NCI-H748 treated with DMSO at 0.1 percent for 48 hours (cell line): ENCODE measurements around the gene C10orf95.

Experiments used
- DNase-seq: peaks from one replicate; lab custom pipeline; 2025; lab: John Stamatoyannopoulos, UW

C10orf95 gene

DNA sequence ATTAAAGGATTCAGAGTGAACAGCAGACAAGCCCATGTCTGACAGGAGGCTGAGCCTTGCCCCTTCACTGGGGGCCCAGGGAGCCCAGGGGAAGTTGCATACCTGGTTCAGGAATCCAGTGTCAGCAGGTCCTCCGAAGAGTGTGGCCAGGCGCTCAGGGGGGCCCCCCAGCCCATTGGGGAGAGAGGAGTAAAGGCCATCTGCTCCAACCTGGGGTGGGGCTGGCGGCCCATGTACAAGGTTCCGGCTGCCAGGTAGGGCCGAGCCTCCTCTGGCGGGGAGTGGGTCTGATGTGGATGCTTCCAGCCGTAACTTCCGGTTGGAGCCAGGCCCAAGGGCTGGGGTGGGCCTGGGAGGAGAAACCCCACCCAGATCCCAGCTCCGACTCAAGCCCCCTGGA is 35.1 kb downstream of the C10orf95 start:
- no peak for DNase-seq

DNA sequence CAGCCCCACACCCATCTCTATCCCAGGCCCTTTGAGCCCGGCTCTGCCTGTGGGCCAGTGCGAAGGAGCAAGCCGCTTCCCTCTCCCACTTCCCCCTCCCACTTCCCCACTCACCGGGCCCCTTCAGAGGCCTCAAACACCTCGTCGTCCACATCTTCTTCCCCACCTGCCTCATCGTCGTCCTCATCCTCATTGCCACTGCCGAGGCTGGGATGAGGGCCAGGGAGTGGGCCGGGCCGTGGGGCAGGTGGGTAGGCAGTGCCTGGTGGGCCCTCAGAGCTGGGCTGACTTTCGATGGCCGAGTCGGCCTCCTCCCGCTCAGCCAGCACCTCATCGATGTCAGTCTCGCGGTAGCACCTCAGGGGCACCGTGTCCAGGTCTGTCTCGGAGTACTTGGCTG is 36.6 kb downstream of the C10orf95 start:
- no peak for DNase-seq

DNA sequence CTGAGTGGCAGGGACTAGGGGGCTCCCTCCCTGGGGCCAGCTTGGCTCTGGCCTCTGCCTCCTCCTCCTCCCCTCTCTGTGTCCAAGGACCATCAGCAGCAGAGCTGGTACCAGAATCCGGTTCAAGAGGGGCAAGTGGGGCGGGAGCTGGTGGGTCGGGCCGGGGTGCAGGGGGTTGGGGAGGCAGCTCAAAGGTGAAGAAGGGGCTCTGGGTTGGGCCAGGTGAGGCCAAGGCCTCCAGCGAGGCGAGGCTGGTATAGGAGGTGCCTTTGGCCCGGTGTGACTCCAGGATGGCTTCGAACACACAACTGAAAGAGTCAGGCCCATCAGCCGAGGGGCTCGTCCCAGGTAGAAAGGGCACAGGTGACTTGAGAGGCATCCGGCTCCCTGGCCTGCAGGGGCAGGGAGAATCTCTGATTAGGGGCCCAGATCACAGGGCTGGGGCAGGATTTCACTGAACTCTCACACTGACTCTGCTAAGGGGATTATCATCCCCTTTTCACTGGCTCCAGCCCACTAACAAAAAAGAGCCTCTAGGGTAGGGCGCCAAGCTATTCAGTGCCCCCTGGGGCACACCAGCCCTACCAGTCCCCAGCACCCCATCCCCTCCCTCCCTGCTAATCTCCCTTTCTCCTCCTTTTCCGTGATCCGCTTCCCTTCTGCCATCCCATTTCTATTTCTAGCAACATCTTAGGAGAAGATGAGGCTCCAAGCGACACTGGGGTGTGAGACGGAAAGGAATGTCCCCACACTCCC is 37.4 kb downstream of the C10orf95 start:
- DNase-seq, result no peak

DNA sequence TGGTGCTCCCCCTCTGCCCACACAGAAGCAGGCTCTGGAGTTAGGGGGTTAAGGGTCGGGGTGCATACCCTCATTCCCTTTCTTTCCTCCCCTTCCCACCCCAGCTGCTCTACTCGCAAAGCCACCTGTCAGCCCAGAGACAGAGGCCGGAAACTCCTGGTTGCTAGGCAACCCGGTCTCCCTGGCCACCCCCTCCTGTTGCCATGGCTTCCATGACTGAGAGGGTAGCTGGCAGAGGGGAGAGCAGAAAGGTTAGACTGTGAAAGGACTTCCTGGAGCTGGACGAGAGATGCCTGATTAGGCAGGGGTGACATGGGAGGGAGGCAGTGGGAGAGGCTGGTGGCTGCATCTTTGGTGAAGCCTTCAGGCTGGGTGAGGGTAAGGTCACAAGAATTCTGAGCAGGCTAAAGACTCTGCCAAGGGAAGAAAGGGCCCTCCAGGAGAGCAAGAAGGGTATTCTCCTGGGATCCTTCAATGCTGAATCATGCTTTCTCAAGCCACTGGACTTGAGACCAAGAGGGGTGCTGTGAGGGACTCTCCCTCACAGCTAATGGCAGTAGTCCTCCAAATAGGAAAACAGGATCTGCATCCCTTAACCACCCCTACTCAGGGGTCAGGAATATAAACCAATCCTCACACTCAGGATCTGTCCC is 38.2 kb downstream of the C10orf95 start:
- peak; percentile 71 for DNase-seq

DNA sequence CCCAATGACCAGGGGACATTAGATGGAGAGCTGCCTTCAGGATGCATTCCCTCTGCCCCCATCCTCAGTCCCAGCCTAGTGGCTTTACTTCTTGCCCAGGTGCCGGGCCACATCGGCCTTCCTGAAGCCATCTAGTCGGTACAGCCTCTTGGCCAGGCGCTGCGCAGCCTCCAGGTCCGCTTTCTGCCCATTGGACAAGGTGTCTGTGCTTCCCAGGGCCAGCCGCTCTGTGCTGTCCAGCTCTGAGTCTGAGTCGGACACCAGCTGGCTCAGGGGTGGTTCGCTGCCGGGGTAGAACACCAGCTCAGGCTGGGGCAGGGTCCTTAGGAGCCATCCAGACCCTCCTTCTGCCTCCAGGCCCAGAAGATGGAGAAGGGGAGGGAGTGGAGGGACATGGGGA is 39.0 kb downstream of the C10orf95 start:
- DNase-seq, result no peak

DNA sequence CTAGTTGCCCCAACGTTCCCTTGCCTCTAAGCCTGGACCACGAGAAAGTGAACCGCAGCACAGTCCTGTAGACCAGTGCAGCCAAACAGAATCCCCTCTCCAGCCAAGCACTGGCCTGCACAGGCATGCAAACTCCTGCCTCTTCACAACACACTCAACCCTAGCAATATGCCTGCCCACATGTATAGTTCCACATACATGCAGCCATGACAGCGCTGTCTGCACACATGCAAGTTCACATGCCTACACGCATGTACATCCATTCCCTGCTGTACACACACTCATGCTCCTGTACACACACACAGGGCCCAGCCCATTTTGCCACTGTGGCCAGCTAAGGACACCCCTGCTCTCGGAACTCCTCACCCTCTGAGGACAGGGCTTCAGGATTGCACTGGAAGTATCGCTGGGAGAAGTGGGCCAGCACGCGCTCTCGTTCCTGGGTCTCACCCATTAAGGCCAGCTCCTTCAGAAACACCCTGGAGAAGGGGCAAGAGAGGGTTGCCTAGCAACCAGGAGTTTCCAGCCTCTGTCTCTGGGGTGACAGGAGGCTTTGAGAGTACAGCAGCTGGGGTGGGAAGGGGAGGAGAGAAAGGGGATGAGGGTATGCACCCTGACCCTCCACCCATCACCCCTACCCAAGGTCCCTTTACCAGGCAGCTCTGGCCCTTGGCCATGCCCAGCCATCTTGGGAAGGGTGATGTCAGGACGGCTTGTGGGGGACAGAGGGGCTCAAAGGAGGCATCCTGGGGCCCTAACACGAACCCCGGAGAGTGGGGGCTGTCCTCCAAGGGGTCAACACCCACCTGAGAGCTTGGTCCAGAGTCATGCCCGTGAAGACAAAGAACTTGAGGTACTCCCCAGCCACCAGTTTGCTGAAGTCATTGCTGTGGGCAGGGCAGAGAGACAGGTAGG is 39.7 kb downstream of the C10orf95 start:
- DNase-seq, result no peak

DNA sequence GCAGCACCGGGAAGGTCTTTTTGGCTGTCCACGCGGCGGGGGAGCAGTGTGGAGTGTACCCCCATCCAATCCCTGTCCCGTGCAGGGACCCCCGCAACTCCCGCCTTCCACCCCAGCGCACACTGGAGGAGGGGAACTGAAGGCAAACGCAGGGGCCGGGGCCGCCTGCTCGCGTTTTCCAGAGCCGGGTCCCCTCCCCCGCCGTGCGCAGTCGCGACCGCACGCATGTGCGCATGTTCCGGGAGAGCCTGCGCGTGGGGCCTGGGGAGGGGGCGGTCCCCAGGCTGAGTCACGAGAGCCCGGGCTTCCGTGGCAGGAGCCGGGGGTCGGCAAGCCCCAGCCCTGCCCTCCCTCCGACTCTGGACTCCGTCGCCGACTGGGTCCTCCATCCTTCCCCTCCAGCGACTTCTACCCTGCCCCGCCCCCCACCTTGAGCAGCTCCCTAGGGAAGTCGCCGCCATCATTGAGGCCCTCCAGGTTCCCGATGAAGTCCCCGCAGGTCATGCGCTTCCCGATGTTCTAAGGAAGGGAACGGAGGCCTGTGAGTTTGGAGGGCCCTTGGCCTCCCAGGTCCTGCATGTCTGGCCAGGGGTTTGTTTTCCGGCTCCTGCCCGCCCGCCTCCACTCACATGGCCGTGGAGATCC is 40.8 kb downstream of the C10orf95 start:
- no peak for DNase-seq

DNA sequence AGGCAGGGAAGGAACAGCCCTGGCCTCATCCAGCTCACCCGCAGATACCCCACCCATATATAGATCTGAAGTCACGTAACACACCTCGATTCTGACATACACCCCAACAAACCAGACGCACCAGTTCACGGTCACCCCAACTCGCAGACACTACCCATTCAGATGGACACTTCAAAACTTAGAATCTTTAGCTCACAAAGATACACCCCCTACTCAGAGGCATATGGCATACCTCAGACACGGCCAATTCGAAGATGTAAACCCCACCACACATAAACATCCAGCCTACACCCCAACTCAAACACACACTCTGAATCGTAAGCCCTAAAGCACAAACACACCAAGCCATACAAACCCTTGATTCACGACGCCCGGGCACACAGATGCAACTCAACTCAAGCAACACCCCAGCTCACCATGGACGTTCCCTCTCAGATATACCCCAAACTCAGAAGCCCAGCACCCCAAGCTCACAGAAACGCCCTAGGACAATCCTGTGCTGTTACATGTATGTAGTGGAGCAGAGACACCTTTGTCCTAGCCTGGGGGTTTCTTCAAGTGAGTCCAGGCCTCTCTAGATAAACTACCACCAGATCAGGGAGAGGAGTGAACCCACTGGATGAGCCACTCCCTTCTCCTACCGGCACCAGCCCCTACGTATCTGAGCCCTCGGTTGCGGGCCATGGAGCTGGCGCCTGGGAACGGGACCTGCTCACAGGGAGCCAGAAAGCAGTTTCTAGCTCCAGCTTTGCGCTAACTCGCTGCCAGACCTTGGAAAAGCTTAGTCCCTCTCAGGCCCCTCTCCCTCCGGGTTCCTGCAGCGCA is 41.5 kb downstream of the C10orf95 start:
- DNase-seq, result no peak

DNA sequence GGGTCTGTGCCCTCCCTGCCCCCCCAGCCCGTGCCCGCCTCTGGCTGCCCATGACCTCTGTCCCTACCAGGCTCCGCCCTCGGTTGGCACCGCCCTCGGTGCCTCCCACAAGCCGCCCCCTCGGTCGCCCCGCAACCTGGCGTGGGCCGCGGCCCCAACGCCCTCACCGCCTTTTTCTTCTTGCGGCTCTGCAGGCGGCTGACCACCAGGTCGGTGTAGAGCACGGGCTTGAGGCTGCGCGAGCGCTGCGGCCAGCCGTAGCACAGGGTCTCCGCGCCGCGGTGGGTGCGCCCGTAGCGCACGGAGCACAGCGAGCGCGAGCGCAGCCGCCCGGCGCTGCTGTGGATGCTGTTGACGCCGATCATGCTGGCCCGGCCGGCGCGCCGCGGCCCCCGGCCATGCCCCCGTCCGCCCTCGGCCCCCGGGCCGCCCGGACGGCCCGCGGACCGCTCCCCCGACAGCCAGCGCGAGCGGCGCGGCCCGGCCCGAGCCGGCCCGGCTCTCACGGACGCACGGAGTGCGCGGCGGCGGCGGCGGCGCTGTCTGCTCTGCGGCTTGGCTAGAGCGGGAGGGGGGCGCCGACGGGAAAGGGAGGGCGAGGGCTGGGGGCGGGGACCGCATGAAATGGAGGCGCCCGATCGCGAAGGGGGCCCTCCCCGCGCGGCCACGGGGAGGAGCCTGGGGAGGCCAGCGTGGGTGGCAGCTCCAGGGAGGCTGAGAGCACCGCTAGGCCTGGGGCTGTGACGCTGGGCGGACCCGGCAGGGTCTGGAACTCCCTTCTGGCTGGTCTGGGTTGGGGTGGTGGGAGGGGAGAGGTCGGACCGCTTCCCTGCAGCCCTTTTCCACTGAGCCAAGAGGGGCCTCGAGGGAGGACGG is 42.4 kb downstream of the C10orf95 start:
- no peak for DNase-seq

DNA sequence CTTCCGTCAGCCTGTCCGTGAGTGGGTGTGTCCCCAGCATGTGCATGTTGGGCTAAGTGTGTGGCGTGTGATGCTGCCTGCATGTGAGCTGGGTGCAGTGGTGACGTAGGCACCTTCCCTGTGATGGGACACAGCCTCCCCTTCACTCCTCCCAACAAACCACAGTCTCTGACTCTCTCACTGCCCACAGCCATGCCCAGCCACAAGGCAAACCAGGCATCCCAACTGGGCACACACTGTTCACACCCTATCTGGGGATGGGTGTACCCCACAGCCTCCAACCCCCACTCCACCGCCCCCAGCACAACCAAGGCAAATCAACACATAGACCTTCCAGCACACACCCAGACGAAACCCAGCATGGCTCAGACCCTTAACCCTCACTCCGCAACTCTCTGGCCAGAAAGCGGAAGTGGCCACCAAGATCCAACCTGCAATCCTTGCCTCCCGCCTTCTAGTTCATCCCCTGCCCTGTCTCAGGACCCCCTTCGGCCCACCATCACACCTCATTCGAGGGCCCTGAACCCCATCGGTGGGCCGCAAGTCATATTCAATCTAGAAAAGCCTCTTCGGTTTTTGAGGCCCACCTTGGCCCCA is 43.1 kb downstream of the C10orf95 start:
- no peak for DNase-seq

DNA sequence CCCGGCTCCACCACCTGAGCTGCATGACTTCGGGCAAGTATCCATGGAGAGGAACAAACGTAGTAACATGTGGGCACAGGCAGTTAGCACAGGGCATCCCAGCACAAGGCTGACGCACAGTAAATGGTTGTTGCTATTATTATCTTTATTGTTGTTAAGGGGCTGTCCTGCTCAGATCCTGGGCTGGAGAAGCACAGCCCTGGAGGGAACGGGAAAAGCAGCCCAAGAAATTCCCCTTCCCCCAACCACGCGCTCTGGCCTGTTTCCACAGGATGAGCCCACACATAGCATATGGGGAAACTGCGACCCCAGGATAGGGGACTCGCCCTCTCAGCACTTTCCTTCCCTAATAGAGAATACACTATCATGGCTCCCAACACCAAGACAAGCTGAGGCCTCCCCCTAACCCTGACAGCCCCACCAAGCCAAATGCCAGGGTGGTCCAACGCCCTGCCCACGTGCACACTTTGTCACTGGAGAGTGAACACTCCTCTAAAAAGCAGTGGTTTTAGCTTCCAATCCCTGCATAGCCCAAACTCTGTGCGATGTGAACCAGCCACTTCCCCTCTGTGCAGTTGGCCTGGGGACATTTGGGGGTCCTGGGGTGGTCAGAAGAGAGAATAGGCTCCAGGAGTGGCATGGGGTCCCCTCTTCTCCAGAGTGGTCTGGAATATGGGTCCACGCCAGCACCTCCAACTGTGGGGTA is 43.8 kb downstream of the C10orf95 start:
- no peak for DNase-seq

DNA sequence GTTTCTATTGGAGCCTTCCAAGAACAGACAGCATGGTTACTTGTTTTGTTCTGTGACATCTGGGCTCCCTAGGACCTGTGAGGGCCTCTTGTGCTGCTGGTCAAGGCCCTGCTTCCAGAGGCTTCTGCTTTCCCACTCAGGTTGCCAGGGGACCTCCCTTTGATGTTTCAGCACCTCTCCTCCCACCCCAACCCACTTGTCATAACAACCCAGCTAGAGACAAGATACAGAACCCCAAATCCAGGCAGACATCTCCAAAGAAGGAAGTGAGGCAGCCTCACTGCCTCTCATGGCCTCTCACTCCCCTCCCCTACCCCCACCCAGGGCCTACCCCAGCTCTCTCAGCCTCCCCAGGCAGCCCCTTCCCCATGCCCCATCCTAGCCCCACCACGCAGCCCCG is 44.5 kb downstream of the C10orf95 start:
- DNase-seq, result no peak

DNA sequence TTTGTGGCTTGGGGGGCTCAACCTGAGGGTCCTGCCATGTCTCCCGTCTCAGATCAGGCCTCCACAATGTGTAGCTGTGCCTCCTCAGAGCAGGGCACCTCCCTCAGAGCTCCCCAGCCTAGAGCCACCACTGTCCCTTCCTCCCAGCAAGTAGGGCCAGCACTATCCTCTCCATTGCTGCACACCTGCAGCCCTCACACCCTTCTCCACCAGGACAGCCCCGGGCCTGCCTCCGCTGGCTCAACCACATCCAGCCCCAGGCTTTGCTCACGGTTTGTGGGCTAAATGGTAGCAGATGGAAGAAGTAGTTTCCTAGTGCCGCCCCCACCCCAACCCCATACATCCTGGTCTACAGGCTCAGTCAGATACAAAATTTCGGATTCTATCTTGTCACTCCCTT is 45.7 kb downstream of the C10orf95 start:
- no peak for DNase-seq

DNA sequence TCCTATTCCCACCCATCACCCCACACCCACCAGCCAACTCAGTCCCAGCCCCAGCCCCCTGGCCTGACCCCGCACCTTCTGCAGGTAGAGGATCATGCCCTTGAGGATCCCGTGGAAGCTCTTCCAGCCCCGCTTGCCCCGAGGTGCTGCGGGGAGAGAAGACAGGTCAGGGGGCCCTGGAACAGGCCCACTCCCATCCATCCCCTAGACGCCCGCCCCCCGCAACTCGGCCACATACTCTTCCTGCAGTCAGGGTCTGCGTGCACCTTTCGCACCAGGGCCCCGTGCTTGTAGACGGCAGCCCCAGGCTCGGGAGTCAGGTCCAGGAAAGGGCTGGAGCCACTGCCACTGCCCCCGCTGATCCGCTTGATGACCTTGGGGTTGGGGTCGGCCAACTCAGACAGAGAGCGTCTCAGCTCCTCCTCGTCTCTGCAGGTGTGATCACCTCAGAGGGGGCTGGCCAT is 46.2 kb downstream of the C10orf95 start:
- DNase-seq, result no peak

DNA sequence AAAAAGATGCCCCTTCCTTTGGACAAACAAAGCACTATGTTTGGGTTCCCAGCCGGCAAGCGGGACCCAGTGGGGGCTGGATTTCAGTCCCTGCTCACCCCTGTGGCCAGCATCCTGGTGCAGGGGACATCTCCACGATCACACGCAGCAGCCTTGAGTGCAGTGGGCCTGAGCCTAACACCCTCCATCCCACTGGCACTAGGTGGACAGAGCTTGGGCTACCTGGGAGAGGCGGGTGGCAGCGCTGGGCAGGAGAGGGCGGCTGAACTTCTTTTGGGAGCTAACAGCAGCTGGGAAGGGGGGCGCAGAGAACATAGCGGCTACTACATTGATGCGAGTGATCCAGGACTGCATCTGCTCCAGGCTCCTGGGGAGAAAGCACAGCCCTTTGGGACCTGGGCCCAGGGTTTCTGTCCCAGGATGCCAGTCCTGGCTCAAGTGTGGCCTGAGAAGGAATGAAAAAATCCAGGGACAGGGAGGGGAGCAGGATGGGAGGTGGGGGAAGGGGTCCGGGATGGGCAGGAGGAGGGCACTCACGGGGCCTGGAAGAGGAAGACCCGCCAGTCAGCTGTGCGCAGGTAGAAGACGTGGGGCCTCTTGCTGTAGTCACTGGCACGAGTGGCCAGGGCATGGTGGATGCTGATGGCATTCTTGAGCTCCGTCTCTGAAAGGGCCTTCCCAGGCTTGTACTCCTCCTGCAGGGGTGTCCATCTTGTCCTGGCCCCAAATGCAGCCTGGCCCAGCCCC is 46.8 kb downstream of the C10orf95 start:
- DNase-seq, result no peak

DNA sequence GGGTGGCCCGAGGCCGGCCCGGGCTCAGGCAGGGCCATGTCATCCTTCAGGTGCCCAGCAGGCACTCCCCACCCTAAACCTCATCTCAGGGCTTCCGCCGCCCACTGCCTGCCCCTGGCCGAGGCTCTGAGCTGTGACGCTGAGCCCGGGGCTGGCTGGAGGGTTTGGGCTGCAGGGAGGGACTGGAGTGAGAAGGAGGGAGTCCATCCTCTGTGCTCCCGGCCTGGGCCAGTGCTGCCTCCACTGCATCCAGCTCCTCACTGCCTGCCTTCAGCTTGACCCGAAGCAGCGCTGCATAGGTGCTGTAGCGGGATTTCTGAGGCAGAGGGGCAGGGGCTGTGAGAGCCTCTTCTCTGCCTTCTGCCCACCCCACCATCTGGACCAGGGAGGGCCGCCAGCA is 48.2 kb downstream of the C10orf95 start:
- DNase-seq, result no peak

DNA sequence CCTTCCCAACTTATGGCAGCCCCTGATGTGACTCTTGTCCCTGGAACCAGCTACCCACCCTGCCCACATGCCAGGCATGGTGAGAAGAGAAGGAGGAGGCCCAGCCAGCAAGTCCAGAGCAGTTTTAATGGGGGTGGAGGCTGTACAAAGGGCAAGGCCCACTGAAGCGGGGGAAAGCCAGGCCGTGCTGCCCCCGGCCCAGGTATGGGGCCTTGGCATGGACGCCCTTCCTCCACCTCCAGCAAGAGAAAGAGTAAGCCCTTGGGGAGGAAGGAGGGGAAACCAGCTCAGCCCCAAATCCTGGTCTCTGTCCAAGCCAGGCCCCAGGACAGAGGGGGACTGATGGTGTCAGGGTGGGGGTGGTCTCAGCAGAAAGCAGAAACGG is 48.8 kb downstream of the C10orf95 start:
- no peak for DNase-seq

DNA sequence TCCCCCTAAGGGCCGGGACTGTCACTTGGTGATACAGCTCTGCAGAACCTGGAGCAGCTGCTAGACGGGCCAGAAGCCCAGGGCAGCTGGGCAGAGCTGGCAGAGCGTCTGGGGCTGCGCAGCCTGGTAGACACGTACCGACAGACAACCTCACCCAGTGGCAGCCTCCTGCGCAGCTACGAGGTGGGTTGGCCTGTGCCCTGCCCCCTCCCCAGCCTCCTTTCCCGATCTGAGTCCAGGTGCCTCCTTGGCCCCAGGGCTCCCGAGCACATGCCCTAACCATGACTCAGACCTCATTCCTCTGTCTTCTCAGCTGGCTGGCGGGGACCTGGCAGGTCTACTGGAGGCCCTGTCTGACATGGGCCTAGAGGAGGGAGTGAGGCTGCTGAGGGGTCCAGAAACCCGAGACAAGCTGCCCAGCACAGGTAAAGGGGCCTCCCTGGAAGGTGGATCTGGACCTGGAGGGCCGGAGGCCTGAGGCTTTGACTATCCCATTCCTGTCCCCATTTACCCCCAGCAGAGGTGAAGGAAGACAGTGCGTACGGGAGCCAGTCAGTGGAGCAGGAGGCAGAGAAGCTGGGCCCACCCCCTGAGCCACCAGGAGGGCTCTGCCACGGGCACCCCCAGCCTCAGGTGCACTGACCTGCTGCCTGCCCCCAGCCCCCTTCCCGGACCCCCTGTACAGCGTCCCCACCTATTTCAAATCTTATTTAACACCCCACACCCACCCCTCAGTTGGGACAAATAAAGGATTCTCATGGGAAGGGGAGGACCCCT is 49.4 kb downstream of the C10orf95 start:
- DNase-seq, result no peak
